Measurements from ENCODE around the gene CCDC154. TPM values are rescaled to one million over a fixed set of nuclear protein-coding genes. Genes with fewer than 3 reads are reported as not detected.

CCDC154 gene
- polyA plus RNA-seq, 1 donor (not counting 4 experiments of a cell fraction or from before 2014, with no cell fraction given): 0.46 TPM

- no peak for TF ChIP-seq EZH2 (IDR thresholded peaks at IDR 0.05; ENCODE audit: low read length)
- no peak for TF ChIP-seq CTCF (optimal IDR thresholded peaks at IDR 0.05 in 1 of 3, IDR thresholded peaks at IDR 0.05 in 1 of 3, conservative IDR thresholded peaks at IDR 0.05 in 1 of 3; ENCODE audit: extremely low read depth in 1 of 3, insufficient read depth in 2 of 3, low read length in 3 of 3)
- H3K4me2 ChIP-seq (ENCODE audit: control insufficient read depth, extremely low read depth, insufficient read depth, low read depth, low read length): no peak overlapping the region
- H3K4me3 ChIP-seq (ENCODE audit: control insufficient read depth in 2 of 3, extremely low read depth in 1 of 3, insufficient read depth in 2 of 3, low read depth in 1 of 3, low read length in 3 of 3): no peak overlapping the region
- no peak for FAIRE-seq
- H3K27me3 ChIP-seq (ENCODE audit: control insufficient read depth, extremely low read depth, insufficient read depth, low read length): no peaks in the 10 kb centered on the region
- no peak overlapping the region for H3K27ac ChIP-seq (ENCODE audit: control insufficient read depth, insufficient read depth, low read length)
- no peaks in the 10 kb centered on the region for H4K20me1 ChIP-seq (ENCODE audit: control insufficient read depth, extremely low read depth, insufficient read depth, low read length)
- H2AFZ ChIP-seq (ENCODE audit: control insufficient read depth, low read length): no peak overlapping the region
- H3K9ac ChIP-seq (ENCODE audit: control insufficient read depth, extremely low read depth, insufficient read depth, low read length): no peak overlapping the region
- no peaks in the 10 kb centered on the region for H3K4me1 ChIP-seq (ENCODE audit: control insufficient read depth, extremely low read depth, insufficient read depth, low read length)
- H3K9me1 ChIP-seq (ENCODE audit: control insufficient read depth, extremely low read depth, insufficient read depth, low read length): no peaks in the 10 kb centered on the region
- no peak for DNase-seq (ENCODE audit: low read depth, low spot score)
- H3K79me2 ChIP-seq (ENCODE audit: control insufficient read depth, insufficient read depth, low read length): no peaks in the 10 kb centered on the region
- peaks cover 0 to 23% of the 10 kb centered on the region in 2 experiments for H3K36me3 ChIP-seq (ENCODE audit: control insufficient read depth in 2 of 2, extremely low read depth in 1 of 2, insufficient read depth in 2 of 2, low read length in 2 of 2)
- no peaks in the 10 kb centered on the region for H3K9me3 ChIP-seq (ENCODE audit: control insufficient read depth, low read depth, low read length)
- dilution Hi-C loops (cut with MboI; ENCODE audit: extremely low pct_ligation_motif_present, low sequenced_read_pairs): no loop called here
These were observed 15.6 kb upstream of the CCDC154 start for GRCh38 chr16:1459967-1460366.

GRCh38 chr16:1458977-1459341 is 14.6 kb upstream of the CCDC154 start:
- Histone ChIP-seq H3K9me1 (ENCODE audit: control insufficient read depth, extremely low read depth, insufficient read depth, low read length) (no peaks in the 10 kb centered on the region), H3K9ac (ENCODE audit: control insufficient read depth, extremely low read depth, insufficient read depth, low read length) (no peak overlapping the region), H4K20me1 (ENCODE audit: control insufficient read depth, extremely low read depth, insufficient read depth, low read length) (no peaks in the 10 kb centered on the region), H3K4me1 (ENCODE audit: control insufficient read depth, extremely low read depth, insufficient read depth, low read length) (no peaks in the 10 kb centered on the region), H3K4me3 (ENCODE audit: control insufficient read depth in 2 of 3, extremely low read depth in 1 of 3, insufficient read depth in 2 of 3, low read depth in 1 of 3, low read length in 3 of 3) (no peak overlapping the region), H3K27me3 (ENCODE audit: control insufficient read depth, extremely low read depth, insufficient read depth, low read length) (no peaks in the 10 kb centered on the region), H2AFZ (ENCODE audit: control insufficient read depth, low read length) (no peak overlapping the region), H3K9me3 (ENCODE audit: control insufficient read depth, low read depth, low read length) (no peaks in the 10 kb centered on the region), H3K27ac (ENCODE audit: control insufficient read depth, insufficient read depth, low read length) (no peak overlapping the region), H3K36me3 (ENCODE audit: control insufficient read depth in 2 of 2, extremely low read depth in 1 of 2, insufficient read depth in 2 of 2, low read length in 2 of 2) (peaks cover 0 to 27% of the 10 kb centered on the region in 2 experiments), H3K79me2 (ENCODE audit: control insufficient read depth, insufficient read depth, low read length) (no peaks in the 10 kb centered on the region), H3K4me2 (ENCODE audit: control insufficient read depth, extremely low read depth, insufficient read depth, low read depth, low read length) (no peak overlapping the region)
- dilution Hi-C loops (cut with MboI; ENCODE audit: extremely low pct_ligation_motif_present, low sequenced_read_pairs): no loop called here
- FAIRE-seq: no peak
- DNase-seq (ENCODE audit: low read depth, low spot score): no peak
- TF ChIP-seq CTCF (optimal IDR thresholded peaks at IDR 0.05 in 1 of 3, IDR thresholded peaks at IDR 0.05 in 1 of 3, conservative IDR thresholded peaks at IDR 0.05 in 1 of 3; ENCODE audit: extremely low read depth in 1 of 3, insufficient read depth in 2 of 3, low read length in 3 of 3) (no peak), EZH2 (IDR thresholded peaks at IDR 0.05; ENCODE audit: low read length) (no peak)
